CD14-positive monocyte (primary cell): ENCODE results near the gene ARMC8. TPM values are rescaled to one million over a fixed set of nuclear protein-coding genes. Genes with fewer than 3 reads are reported as not detected.

Experiments
- DNase-seq, 3 donors: peaks; one replicate each; pipeline ENCODE4 v3.0.0-alpha.2; 2011 to 2022
- H2AFZ ChIP-seq: 2 replicates; pipeline ENCODE4 v1.6.0; 2012; ENCODE audit warnings: mild to moderate bottlenecking, low read depth, low read length, inconsistent platforms; ENCODE audit not compliant: insufficient read depth, poor library complexity, severe bottlenecking
- H3K27ac ChIP-seq, 2 donors: 1 replicate in 1 of 2; 2 replicates in 1 of 2; pipeline ENCODE4 v1.5.1; 2012 to 2013; ENCODE audit warnings: low read length in 2 of 2, control low read depth in 1 of 2, inconsistent platforms in 1 of 2, low read depth in 1 of 2, mild to moderate bottlenecking in 1 of 2
- H3K27me3 ChIP-seq, 2 donors: one replicate each; pipeline versions ENCODE4 v1.6.0 to v1.6.1; 2011 to 2013; ENCODE audit warnings: low read length in 2 of 2; ENCODE audit not compliant: control insufficient read depth in 2 of 2, insufficient read depth in 2 of 2
- H3K36me3 ChIP-seq, 2 donors: replicated peaks in 1 of 2; 1 replicate in 1 of 2; 2 replicates in 1 of 2; pipeline versions ENCODE4 v1.5.1 to v1.6.1; 2012 to 2013; ENCODE audit warnings: low read length in 2 of 2, control low read depth in 1 of 2, inconsistent platforms in 1 of 2, mild to moderate bottlenecking in 1 of 2; ENCODE audit not compliant: insufficient read depth in 2 of 2, control insufficient read depth in 1 of 2
- H3K4me1 ChIP-seq, 2 donors: 1 replicate in 1 of 2; 2 replicates in 1 of 2; pipeline versions ENCODE4 v1.5.1 to v1.6.1; 2012 to 2013; ENCODE audit warnings: low read length in 2 of 2, control low read depth in 1 of 2, inconsistent platforms in 1 of 2, mild to moderate bottlenecking in 1 of 2, moderate library complexity in 1 of 2; ENCODE audit not compliant: insufficient read depth in 2 of 2, control insufficient read depth in 1 of 2
- H3K4me2 ChIP-seq: replicated peaks from 2 replicates; pipeline ENCODE3; 2012; ENCODE audit warnings: low read length, moderate library complexity, mild to moderate bottlenecking; ENCODE audit not compliant: poor library complexity, severe bottlenecking; ENCODE audit errors: extremely low read depth
- H3K4me3 ChIP-seq, 3 experiments: fragments of 200-600 bp in 1 of 3; sonication (generic) in 1 of 3; replicated peaks in 1 of 3; 1 replicate in 2 of 3; 2 replicates in 1 of 3; pipeline ENCODE4 v1.5.1; 2011 to 2013; ENCODE audit warnings: low read length in 3 of 3, mild to moderate bottlenecking in 3 of 3, control low read depth in 2 of 3, low read depth in 2 of 3, inconsistent platforms in 1 of 3, moderate library complexity in 1 of 3
- H3K79me2 ChIP-seq: 2 replicates; pipeline ENCODE4 v1.6.0; 2012; ENCODE audit warnings: mild to moderate bottlenecking, control low read depth, inconsistent platforms, low read length, moderate library complexity; ENCODE audit not compliant: insufficient read depth
- H3K9ac ChIP-seq: 2 replicates; pipeline ENCODE4 v1.6.0; 2017; ENCODE audit warnings: low read length, mild to moderate bottlenecking; ENCODE audit not compliant: insufficient read depth, poor library complexity, severe bottlenecking
- H3K9me3 ChIP-seq, 2 donors: replicated peaks in 1 of 2; 1 replicate in 1 of 2; 2 replicates in 1 of 2; pipeline versions ENCODE4 v1.5.1 to v1.6.1; 2012 to 2013; ENCODE audit warnings: low read length in 2 of 2, control low read depth in 1 of 2; ENCODE audit not compliant: control insufficient read depth in 1 of 2, insufficient read depth in 1 of 2
- H4K20me1 ChIP-seq: 2 replicates; pipeline ENCODE4 v1.6.0; 2012; ENCODE audit warnings: mild to moderate bottlenecking, low read length, control low read depth, moderate library complexity; ENCODE audit not compliant: insufficient read depth
- H3K27ac Mint-ChIP-seq, 7 donors: one replicate each; pipeline ENCODE4 v1.8.0; 2020; ENCODE audit warnings: mild to moderate bottlenecking in 7 of 7, mixed read lengths in 7 of 7, moderate library complexity in 6 of 7, inconsistent platforms in 2 of 7
- H3K27me3 Mint-ChIP-seq, 3 donors: one replicate each; pipeline ENCODE4 v1.8.0; 2021 to 2022; ENCODE audit warnings: low read depth in 3 of 3, mild to moderate bottlenecking in 3 of 3, mixed read lengths in 3 of 3, moderate library complexity in 3 of 3, inconsistent platforms in 1 of 3
- H3K36me3 Mint-ChIP-seq, 2 donors: one replicate each; pipeline ENCODE4 v1.8.0; 2020; ENCODE audit warnings: mixed read lengths in 2 of 2, inconsistent platforms in 1 of 2, mild to moderate bottlenecking in 1 of 2
- H3K4me1 Mint-ChIP-seq: one replicate; pipeline ENCODE4 v1.8.0; 2020; ENCODE audit warnings: mild to moderate bottlenecking, mixed read lengths
- H3K4me3 Mint-ChIP-seq, 2 donors: one replicate each; pipeline ENCODE4 v1.8.0; 2020; ENCODE audit warnings: mild to moderate bottlenecking in 2 of 2, mixed read lengths in 2 of 2, moderate library complexity in 1 of 2
- H3K9me3 Mint-ChIP-seq, 7 donors: one replicate each; pipeline ENCODE4 v1.8.0; 2020 to 2022; ENCODE audit warnings: mixed read lengths in 7 of 7, mild to moderate bottlenecking in 6 of 7, moderate library complexity in 6 of 7, inconsistent platforms in 2 of 7
- WGBS: methylation state at CpG from one replicate; pipeline ENCODE4 v1.1.5; 2013; ENCODE audit warnings: missing lambda C conversion rate; ENCODE audit not compliant: insufficient coverage; 5-methylcytosine and 5-hydroxymethylcytosine counted together
- intact Hi-C, 2 donors: fragments of 100-400 bp; cut with micrococcal nuclease; formaldehyde crosslinking; loops; one replicate each; pipeline versions ENCODE4 v1.15.0 to v1.15.1; 2023
- polyA plus RNA-seq, 3 donors: library from polyadenylated mRNA; depleted of rRNA in 1 of 3; unstranded in 2 of 3; stranded (reverse) in 1 of 3; fragments of 300-500 nt in 2 of 3; fragments of >200 nt in 1 of 3; fragmentation: Illumina TruSeq in 2 of 3; gene quantifications; 1 replicate in 2 of 3; 2 replicates in 1 of 3; pipeline ENCODE4 v1.2.3, GENCODE V29; 2012 to 2021
- TF ChIP-seq, protein P1 (sequence below): fragments of 200-600 bp; IDR thresholded peaks from one replicate; pipeline ENCODE4 v1.8.0; 2022; ENCODE audit warnings: antibody characterized with exemption, mild to moderate bottlenecking

The ARMC8 gene
- polyA plus RNA-seq, 3 donors = 34.3 to 43.9 (median 42.0) TPM

GRCh38 chr3:138137861-138138260 is 49.2 kb upstream of the ARMC8 start:
- WGBS = 0% methylated on average over 1 of the region's 2 CpGs
- TF ChIP-seq, protein P1, sequence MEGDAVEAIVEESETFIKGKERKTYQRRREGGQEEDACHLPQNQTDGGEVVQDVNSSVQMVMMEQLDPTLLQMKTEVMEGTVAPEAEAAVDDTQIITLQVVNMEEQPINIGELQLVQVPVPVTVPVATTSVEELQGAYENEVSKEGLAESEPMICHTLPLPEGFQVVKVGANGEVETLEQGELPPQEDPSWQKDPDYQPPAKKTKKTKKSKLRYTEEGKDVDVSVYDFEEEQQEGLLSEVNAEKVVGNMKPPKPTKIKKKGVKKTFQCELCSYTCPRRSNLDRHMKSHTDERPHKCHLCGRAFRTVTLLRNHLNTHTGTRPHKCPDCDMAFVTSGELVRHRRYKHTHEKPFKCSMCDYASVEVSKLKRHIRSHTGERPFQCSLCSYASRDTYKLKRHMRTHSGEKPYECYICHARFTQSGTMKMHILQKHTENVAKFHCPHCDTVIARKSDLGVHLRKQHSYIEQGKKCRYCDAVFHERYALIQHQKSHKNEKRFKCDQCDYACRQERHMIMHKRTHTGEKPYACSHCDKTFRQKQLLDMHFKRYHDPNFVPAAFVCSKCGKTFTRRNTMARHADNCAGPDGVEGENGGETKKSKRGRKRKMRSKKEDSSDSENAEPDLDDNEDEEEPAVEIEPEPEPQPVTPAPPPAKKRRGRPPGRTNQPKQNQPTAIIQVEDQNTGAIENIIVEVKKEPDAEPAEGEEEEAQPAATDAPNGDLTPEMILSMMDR = no peak
- peak overlapping the region; percentile 93 to 96 (median 95) for H3K27ac Mint-ChIP-seq

GRCh38 chr3:138139691-138140090 is 47.4 kb upstream of the ARMC8 start:
- Histone ChIP-seq H3K9ac (no peak overlapping the region), H3K4me1 (peaks cover 56 to 57% of the 10 kb centered on the region in 2 donors), H3K36me3 (no peaks in the 10 kb centered on the region), H3K4me3 (no peak overlapping the region), H4K20me1 (no peaks in the 10 kb centered on the region), H3K9me3 (no peaks in the 10 kb centered on the region), H3K27ac (peak overlapping the region in 1 of 2 donors; percentile 80), H2AFZ (no peak overlapping the region), H3K27me3 (no peaks in the 10 kb centered on the region), H3K79me2 (no peaks in the 10 kb centered on the region), H3K4me2 (no peak overlapping the region)
- TF ChIP-seq, protein P1 = no peak
- no peaks in the 10 kb centered on the region for H3K9me3 Mint-ChIP-seq
- WGBS = no CpG with 5 or more reads among the region's 2 CpGs
- peaks cover 0 to 2% (median 0%) of the 10 kb centered on the region in 3 donors for H3K27me3 Mint-ChIP-seq
- peaks cover 60% of the 10 kb centered on the region for H3K4me1 Mint-ChIP-seq
- DNase-seq = peak in 1 of 3 donors; percentile 18
- H3K4me3 Mint-ChIP-seq = no peak overlapping the region
- intact Hi-C loops = loop anchor here in 1 of 2 donors (10.0 kb wide), 1 partner anchor 85 kb away; no protein-coding TSS in a partner anchor
- peak overlapping the region in 6 of 7 donors; percentile 8 to 90 (median 76) for H3K27ac Mint-ChIP-seq
- H3K36me3 Mint-ChIP-seq = no peaks in the 10 kb centered on the region

More at GRCh38 chr3:138137861-138138260, 49.2 kb upstream of the ARMC8 start:
- Mint-ChIP-seq H3K36me3 (no peaks in the 10 kb centered on the region), H3K4me3 (peak overlapping the region; percentile 6 to 62), H3K9me3 (peaks cover 0 to 2% (median 0%) of the 10 kb centered on the region in 7 donors), H3K27me3 (peaks cover 0 to 2% (median 2%) of the 10 kb centered on the region in 3 donors), H3K4me1 (peaks cover 73% of the 10 kb centered on the region)
- Histone ChIP-seq H3K9ac (no peak overlapping the region), H4K20me1 (no peaks in the 10 kb centered on the region), H3K79me2 (no peaks in the 10 kb centered on the region), H3K27ac (peak overlapping the region; percentile 58 to 80), H3K9me3 (no peaks in the 10 kb centered on the region), H3K4me2 (peak overlapping the region; percentile 74), H2AFZ (no peak overlapping the region), H3K4me1 (peaks cover 71 to 72% of the 10 kb centered on the region in 2 donors), H3K36me3 (no peaks in the 10 kb centered on the region), H3K27me3 (no peaks in the 10 kb centered on the region), H3K4me3 (peak overlapping the region in 1 of 3 experiments; percentile 34)
- DNase-seq = peak in 2 of 3 donors; percentile 59 to 75
- intact Hi-C loops = loop anchor here in 1 of 2 donors (10.0 kb wide), 1 partner anchor 87 kb away; no protein-coding TSS in a partner anchor
